ENCODE data around the gene LDAH.
A peak's percentile ranks its signal among the peaks of the same experiment; 100 is the strongest.

The LDAH gene

DNA sequence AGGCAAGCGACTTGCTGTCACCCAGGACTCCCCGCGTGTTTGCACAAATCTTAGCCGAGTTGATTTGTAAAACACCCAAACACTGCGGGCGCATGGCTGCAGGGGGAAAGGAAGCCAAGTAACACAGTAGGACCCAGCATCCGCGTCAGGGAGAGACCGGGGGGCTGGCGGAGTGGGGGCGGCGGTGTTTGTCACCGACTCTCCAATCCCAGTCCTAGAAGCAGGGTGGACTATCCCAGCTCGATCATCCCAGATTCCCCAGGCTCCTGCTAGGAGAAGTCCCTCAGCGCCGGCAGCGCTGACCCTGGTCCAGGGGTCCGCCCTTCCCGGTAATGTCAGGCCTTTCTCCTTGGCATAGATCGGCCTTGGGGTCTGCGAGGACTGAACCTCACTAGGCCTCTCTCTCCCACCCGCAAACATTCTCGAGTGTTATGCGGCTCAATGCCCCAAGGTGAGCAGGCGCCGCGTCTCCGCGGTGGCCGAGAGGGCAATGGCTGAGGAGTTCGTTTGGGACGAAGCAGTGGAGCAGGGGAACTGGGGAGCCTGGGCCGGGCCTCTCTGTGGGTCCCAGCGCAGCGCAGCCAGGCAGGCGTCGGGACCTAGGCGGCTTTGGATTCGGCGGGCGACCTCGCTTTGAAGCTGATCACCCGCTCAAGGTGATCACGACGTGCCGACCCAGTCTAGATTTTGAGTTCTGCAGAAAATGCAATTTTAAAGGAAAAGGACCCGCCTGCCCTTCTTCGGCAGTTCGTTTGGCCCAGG is 157.5 kb downstream of the LDAH start:
- DNase-seq: no peak

GRCh38 chr2:20664431-20665242 is 158.3 kb downstream of the LDAH start:
- no peak for DNase-seq

GRCh38 chr2:20664071-20664390 is 158.9 kb downstream of the LDAH start:
- DNase-seq: no peak

- DNase-seq: no peak
Observed at GRCh38 chr2:20663196-20664070, 159.5 kb downstream of the LDAH start.

- no peak for DNase-seq
Observed at GRCh38 chr2:20662308-20662937, 160.5 kb downstream of the LDAH start.

DNA sequence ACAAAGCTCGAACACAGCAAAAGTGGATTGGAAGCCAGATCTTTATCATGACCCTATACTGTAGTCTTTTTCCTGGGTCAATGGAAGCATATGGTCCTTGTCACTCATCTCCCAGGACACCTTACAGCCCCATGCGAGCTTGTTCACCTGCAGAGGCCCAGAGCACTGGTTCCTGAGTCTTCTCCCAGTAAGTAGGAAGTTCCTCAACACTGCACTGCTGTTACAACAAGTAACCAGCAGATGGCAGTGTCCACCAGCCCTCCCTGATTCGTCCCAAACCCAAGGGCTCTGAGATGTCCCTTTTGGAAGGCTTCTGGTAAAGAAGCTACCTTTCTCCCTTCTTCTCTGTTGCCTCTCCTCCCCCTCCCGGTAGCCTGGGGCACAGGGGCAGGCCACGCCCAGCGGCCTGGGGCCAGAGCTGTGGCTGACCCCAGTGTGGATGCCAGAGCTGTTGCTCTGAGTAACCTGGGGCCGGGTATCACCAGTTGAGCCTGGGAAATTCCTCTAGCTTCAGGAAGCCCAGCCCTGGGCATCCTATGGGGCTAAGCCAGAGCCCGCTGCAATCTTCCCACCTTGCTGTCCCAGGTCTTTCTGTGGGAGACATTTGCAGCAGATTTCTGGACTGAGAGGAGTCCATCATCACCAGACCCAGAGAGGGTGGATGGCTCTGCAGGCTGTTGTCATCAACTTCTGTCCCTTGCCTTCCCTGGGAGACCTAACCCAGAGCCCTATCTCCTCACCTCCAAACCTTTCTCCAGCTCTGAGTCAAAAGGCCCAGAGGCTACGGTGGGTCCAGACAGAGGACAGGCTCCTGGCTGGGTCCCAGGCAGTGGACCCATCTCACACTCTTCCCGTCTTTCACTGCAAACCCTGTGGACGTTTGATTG is 161.2 kb downstream of the LDAH start:
- peak in 3 of 4 experiments; percentile 16 to 30 (median 27) for DNase-seq

DNA sequence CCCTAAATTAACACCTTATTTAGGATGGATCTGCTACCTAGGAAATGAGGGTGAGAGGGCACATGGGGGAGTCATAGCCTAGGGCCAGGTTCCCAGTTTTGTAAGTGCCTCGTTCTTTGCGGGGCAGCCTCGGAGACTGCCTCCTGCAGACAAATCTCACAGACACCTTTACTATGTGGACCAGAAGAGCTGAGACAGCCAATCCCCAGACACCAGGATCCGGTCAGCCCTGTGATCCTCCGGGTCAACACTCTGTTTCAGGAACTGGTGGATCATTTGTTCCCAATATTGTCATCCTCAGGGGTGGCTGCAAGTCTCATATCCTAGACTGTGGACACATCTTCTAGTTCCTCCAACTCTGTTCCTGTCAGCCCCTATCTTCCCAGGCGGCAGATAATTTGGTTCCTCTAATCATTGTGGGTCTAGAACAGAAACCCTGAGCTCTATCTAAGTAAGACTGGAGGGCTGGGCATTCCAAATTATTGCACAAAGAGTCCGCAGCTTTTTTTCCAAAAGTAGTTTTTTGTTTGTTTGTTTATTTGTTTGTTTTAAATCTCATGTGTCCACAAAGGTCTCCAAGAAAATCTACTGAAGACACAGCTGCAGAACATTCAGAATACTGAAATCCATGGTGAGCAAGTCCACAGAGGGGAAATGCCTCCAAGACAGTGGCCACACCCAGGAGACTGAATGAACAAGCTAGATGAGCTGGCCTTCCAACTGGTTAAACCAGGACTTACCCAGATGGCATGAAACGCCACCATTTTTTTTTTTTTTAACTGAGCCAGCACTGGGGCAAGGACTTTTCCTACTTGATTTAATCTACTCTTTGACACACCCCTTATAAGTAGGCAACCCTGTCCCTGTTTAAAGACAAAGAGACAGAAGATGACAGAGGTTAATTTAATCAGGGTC is 162.1 kb downstream of the LDAH start:
- no peak for DNase-seq

- no peak for DNase-seq
Observed at GRCh38 chr2:20657522-20658235, 165.2 kb downstream of the LDAH start.

- DNase-seq: no peak
Observed at GRCh38 chr2:20656561-20656960, 166.3 kb downstream of the LDAH start.

DNA sequence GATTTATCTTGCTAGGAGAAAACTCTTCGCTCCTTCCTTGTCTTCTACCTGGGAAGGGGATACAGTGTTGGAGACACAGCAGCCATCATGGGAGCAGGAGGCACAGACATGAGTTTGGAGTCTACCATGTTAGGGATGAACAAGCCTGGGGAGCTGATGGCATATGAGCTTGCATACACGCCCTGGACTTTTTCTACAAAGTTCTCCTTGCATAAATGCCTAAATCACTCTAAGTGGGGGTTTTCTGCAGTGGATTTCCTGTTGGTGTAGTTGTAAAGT is 168.4 kb downstream of the LDAH start:
- DNase-seq: no peak

GRCh38 chr2:20653695-20654534 is 169.0 kb downstream of the LDAH start:
- no peak for DNase-seq

DNA sequence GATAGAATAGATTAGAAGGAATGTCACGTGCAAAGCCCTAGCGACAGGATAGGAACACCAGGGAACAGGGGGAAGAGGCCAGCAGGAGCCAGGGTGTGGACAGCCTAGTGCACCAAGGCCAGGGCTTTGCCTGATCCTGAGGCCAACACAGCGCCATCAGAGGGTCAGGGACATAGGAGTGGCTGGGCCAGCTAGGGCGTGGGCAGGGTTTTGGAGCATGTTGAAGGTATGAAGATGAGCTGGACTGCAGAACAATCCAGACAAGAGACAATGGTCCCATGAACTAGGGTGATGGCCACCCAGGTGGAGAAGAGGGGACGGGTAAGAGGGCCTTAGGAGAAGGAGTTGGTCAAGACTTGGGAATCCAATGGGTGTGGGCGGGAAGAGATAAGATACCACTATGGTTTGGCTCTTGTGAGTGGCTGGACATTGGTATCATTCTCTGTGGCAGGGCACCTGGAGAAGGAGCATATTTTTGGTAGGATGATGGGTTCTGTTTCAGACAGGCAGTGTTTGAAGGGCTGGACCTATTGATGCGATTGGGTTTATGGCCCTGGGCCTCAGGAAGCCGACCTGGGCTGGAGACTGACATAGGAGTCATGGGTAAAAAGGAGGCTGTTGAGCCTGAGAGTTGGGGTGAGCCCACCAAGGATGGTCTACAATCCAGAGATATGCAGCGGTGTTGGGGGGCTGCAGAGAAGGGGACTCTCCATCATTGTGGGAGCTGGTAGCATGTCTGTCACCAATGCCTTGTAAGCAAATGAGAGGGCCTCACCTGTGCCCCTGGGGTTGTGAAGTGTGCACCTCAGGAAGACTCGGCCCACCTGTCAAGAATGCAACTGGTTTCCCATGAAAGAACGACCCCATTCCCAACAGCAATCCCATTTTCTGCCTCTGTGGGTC is 170.0 kb downstream of the LDAH start:
- no peak for DNase-seq

- no peak for DNase-seq
Observed at GRCh38 chr2:20652141-20652540, 170.8 kb downstream of the LDAH start.

DNA sequence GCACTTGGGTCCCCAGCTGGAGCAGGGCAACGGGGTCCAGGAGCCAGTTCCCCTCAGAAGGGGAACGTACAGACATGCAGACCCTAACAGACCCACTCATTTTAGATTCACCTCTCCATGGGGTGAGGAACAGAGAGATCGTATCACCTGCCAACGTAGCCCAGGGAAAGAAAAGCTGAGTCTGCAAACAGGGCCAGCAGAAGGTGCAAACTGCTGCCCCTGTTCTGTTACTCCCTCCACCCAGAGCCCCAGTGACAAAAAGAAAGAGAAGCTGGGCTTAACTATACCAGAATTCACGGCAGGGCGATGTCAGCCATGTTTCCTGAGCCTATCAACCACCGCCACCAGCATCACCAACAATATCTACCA is 171.2 kb downstream of the LDAH start:
- no peak for DNase-seq

- DNase-seq: peak; percentile 67 to 90 (median 84)
Observed at GRCh38 chr2:20650877-20651730, 171.8 kb downstream of the LDAH start, which contains the start of gene HS1BP3. Gene HS1BP3, minus strand, starts transcription at chr2:20651098. Its CDS starts 35 bp downstream, at chr2:20651063.

DNA sequence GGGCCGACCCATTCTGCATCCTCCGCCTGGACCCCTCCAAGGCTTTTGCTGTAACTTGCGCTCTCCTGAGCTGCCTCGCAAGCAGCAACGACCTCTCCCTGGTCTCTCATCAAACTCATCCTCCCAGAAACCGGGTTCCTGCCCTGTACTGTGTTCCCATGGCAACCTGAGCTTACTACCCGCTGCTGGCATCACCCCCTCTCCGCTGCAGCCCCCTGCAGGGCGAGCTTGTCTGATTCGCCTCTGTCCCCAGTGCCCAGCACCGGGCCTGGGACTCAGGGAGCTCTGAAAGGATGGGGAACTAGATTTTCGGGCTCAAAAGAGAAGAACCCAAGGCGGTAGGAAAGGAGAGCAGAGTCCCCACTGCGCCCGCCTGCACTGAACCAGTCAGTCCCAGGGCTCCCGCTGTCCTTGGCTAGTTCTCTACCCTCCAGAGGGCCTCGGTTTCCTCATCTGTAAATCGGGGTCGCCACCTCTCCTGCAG is 172.5 kb downstream of the LDAH start:
- no peak for DNase-seq

DNA sequence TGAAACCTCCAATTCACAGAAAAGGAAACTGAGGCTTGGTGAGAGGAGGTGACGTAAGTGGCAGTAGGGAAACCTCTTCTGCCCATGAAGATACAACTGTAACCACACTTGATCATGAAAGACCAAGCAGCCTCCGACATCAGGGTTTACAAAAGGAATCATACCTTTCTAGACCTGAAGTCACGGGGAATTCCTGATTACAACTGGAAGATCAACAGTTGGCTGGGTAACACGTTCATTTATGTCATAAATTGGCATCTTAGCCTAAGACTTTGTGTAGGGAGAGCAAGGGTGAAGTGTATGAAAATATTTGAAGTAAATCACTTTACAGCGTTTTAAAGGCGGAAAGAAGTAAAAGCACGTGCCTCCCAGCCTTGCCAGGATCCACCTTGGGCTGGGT is 172.9 kb downstream of the LDAH start:
- DNase-seq: no peak

All from activated CD4-positive, CD25-positive, alpha-beta regulatory T cell (primary cell).